GM18499 (cell line): ENCODE results near the gene NAIF1.
"Not testable (repeated sequence)": the region's sequence is repeated elsewhere in the genome, so short reads cannot be mapped to it uniquely, and the experiment has no call there.

Experiments used
- ATAC-seq: cut with Tn5 transposase; IDR thresholded peaks from one replicate; pipeline ENCODE4 v1.9.1; 2021; ENCODE audit warnings: moderate number of reproducible peaks; ENCODE audit not compliant: insufficient read depth, unreplicated experiment

NAIF1 gene

DNA sequence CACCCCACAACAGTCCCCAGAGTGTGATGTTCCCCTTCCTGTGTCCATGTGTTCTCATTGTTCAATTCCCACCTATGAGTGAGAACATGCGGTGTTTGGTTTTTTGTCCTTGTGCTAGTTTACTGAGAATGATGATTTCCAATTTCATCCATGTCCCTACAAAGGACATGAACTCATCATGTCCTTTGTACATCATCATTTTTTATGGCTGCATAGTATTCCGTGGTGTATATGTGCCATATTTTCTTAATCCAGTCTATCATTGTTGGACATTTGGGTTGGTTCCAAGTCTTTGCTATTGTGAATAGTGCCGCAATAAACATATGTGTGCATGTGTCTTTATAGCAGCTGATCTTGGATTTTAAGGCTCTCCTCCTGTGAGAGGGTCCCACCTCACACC lies 26.3 kb downstream of the NAIF1 start:
- ATAC-seq, result not testable (repeated sequence)

DNA sequence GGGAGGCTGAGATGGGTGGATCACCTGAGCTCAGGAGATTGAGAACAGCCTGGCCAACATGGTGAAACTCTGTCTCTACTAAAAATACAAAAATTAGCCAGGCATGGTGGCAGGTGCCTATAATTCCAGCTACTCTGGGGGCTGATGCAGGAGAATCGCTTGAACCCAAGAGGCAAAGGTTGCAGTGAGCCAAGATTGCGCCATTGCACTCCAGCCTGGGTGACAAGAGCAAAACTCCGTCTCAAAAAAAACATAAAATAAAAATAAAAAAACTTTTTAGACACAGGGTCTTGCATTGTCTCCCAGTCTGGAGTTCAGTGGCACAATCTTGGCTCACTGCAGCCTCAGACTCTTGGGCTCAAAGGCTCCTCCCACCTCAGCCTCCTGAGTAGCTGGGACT lies 30.6 kb downstream of the NAIF1 start:
- not testable (repeated sequence) for ATAC-seq

GRCh38 chr9:128034821-128035652 lies 32.1 kb downstream of the NAIF1 start:
- no peak for ATAC-seq

DNA sequence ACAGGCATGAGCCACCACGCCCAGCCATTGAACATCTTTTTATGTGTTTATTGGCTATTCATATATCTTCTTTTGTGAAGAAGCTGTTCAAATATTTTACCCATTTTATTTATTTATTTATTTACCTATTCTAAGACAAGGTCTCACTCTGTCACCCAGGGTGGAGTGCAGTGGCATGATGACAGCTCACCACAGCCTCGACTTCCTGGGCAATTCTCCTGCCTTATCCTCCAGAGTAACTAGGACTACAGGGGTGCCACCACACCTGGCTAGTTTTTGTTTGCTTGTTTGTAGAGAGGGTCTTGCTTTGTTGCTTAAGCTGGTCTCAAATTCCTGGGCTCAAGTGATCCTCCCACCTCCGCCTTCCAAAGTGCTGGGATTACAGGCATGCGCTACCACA lies 33.5 kb downstream of the NAIF1 start:
- ATAC-seq, result no peak

DNA sequence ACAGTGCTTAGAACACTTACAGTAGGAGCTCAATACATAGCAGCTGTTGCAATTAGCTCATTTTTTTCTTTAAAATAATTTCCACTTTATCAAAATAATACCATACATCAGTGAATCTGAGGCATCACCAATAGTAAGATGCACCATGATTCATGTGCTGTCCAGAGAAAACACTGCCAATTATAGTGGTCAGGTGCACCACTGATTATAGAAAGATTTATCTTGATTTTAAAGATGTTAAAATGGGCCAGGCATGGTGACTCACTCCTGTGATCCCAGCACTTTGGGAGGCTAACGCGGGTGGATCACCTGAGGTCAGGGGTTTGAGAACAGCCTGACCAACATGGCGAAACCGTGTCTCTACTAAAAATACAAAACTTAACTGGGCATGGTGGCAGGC lies 39.4 kb downstream of the NAIF1 start:
- no peak for ATAC-seq

- no peak for ATAC-seq
Measured at GRCh38 chr9:128026773-128027541, 40.2 kb downstream of the NAIF1 start.

- no peak for ATAC-seq
Measured at GRCh38 chr9:128026255-128026772, 40.8 kb downstream of the NAIF1 start.

- ATAC-seq, result no peak
Measured at GRCh38 chr9:128025736-128026135, 41.4 kb downstream of the NAIF1 start.

GRCh38 chr9:128024761-128025308 lies 42.3 kb downstream of the NAIF1 start:
- ATAC-seq, result no peak

DNA sequence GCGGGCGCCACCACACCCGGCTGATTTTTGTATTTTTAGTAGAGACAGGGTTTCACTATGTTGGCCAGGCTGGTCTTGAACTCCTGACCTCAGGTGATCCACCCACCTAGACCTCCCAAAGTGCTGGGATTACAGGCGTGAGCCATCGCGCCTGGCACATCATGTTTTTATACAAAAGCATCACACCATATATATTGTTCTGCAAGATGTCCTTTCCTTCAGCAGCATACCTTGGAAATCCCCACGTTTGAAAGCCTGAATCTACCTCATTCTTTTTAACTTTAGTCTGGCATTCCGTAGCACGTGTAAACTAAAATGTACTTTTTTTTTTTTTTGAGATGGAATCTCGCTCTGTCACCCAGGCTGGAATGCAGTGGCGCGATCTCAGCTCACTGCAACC lies 43.4 kb downstream of the NAIF1 start:
- ATAC-seq, result not testable (repeated sequence)

DNA sequence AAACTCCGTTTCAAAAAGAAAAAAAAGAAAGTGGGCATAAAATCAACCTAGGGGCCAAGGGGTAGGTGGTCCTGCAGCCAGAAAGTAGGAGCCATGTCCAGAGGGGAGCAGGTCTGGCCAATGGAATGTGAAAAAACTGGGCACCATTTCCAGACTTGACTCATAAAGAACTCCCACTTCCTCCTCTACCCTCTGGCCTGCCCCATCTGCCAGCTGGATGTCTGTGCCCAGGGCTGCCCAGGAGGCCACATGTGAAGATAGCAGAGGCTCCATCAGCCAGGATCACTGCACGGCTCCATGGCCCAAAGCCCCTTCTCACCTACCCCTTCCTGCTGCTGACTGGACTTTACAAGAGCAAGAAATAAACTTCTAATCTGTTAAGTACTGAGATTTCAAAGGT lies 44.2 kb downstream of the NAIF1 start:
- no peak for ATAC-seq

DNA sequence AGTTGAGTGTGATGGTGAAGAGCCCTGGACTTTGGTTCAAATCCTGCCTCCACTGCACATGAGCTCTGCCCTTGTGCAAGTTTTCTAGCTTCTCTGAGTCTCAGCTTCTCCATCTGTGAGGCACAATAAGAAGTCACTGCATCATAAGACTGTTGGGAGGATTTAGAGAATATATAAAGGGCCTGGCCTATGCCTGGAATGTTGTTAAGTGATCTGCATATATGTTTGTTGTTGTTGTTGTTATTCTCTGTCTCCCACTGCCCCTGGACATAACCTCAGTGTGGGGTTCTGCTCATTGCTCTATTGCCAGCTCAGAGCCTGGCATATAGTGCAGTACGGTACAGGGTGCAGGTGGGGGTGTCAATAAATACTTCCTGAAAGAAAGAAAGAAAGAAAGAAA lies 46.0 kb downstream of the NAIF1 start:
- ATAC-seq, result no peak

- ATAC-seq, result no peak
Measured at GRCh38 chr9:128020692-128021091, 46.4 kb downstream of the NAIF1 start.

DNA sequence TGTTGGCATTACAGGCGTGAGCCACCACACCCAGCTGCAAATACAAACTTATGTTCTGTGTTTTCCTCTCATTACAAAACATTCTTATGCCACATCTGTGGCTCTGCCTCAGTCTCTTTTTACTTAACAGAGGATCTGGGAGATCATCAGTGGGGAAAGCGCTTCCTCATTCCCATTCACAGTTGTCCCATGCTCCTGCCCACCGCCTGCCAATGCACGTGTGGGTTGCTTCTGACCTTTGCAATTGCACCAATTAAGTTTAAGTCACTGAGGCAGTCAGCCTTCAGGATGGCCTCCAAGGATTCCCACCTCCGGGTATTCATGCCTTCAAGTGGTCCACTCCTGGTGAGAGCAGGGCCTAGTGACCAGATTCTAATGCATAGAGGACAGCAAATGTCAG lies 51.4 kb downstream of the NAIF1 start:
- no peak for ATAC-seq
